Right kidney (tissue), 1 donor: ENCODE data around the gene FAM184B.
"Not testable (repeated sequence)": the region's sequence is repeated elsewhere in the genome, so short reads cannot be mapped to it uniquely, and the experiment has no call there.

Source experiments
- DNase-seq: peaks from one replicate; pipeline ENCODE4 v3.0.0-alpha.2; 2016

The FAM184B gene

DNA sequence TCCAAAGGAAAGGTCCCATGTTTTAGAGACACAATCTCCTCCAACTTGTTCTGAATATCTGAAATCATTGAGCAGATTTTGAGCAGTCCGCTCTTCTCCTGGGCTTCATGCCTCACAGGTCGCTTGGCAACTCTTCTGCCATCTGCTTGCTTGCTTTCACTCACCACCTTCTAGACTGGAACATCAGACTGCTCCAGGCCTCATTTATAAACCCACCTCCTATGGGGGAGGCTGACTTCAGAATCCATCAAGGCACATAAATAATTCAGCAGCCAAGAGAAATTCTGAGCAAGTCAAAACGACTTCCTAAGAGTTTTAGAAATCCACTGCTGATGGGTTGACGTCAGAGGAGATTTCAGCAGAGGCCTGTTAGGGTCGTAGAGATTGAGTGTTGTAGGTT, 64.1 kb downstream of the FAM184B start:
- no peak for DNase-seq

DNA sequence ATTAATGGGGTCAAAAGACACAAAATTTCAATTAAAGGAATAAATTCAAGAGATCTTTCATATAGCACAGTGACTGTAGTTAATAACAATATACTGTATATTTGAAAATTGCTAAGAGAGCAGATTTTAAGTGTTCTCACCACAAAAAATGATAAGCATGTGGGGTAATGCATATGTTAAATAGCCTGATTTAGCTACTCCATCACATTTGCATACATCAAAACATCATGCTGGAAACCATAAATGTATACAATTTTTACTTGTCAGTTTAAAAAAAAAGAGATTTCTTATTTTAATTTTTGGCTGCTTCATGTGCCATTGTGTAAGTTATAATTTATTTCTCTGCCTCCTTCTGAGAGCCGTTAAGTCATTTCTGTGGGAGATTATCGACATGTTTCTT, 65.9 kb downstream of the FAM184B start:
- no peak for DNase-seq

DNA sequence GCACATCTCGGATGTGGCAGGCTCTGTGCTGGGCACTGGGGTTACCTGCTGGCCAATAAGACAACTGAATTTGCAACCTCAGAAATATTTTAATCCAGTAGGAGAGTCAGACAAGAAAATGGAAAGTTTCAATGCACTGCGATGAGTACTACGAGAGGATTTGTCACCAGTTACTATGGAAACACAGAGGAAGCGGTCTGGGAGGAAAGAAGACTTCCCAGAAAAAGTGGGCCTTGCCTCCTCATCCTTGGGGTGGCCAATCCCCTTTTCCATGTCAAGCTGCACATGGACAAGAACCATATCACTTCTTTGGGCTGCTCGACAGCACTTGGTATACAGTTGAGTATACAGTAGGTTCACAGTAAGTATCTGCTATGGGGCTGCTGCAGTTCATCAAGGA, 67.6 kb downstream of the FAM184B start:
- DNase-seq, result no peak

DNA sequence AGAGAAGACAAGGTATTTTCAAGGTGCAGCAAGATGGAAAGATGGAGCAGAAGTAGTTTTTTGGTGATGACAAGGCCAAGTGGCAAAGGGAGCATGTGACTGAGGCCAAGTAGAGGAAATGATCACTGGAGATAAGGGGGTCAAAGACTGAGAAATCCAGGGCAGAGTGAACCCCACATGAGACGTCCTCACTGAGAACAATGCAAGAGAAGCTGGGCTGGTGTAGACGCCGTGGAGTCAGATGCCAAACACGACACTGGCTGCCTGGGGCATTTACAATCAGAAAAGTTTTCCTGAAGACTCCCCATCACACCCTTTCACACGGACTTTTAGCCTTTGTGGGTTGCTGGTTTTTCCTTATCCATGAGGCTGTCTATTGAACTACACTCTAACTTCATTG, 69.3 kb downstream of the FAM184B start:
- no peak for DNase-seq

DNA sequence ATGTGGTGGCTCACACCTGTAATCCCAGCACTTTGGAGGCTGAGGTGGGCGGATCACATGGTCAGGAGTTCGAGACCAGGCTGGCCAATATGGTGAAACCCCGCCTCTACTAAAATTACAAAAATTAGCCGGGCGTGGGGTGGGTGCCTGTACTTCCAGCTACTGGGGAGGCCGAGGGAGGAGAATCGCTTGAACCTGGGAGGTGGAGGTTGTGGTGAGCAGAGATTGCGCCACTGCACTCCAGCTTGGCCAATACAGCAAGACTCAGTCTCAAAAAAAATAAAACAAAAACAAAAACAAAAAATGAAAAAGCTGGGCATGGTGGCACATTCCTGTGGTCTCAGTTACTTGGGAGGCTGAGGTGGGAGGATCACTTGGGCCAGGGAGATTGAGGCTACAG, 70.2 kb downstream of the FAM184B start:
- not testable (repeated sequence) for DNase-seq

DNA sequence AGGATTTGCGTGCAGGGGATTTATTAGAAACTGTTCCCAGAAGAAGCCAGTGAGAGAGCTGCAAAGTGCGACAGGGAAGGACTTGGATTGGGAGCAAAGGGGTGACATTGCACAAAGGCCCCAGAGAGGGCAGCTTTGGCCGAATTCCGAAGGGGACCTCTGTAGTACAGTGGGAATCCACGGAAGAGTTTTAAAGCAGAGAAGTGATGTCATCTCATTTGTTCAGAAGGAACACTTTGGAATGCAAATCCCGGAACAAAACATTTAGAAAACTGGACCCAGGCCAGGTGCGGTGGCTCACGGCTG, 71.7 kb downstream of the FAM184B start:
- no peak for DNase-seq

DNA sequence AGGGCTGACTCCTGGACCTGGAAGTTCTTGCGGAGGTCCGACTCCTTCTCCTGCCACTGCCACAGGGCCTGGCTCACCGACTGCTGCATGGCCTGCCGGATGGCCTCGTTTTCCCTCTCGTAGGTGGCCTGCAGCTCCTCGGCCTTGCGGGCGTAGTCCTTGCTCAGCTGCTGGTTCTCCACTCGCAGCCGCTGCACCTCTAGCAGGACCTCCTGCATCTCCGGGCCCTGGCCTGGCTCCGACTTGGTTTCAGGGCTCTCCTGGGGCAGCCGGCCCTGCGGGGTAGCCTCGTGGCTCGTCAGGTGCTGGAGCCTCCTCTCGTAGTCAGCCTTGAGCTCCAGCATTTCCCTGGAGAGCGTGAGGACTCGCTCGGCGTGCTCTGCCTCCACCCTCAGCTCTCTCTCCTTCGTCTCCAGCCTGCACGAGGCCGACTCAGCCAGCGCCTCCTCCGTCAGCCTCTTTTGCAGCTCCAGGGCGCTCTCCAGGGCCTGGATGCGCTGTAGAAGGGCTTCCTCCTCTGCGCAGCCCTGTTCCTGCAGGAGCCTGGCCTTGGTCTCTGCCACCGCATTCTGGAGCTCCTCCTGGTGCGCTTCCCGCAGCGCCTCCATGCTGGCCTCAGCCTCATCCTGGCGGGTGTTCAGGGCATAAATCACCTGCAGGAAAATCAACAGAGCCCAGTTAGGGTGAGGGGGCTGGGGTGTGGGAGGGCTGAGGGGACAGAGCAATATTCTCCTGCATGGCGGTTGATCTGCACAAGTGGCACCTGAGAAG, 72.2 kb downstream of the FAM184B start:
- peak; percentile 9 for DNase-seq

DNA sequence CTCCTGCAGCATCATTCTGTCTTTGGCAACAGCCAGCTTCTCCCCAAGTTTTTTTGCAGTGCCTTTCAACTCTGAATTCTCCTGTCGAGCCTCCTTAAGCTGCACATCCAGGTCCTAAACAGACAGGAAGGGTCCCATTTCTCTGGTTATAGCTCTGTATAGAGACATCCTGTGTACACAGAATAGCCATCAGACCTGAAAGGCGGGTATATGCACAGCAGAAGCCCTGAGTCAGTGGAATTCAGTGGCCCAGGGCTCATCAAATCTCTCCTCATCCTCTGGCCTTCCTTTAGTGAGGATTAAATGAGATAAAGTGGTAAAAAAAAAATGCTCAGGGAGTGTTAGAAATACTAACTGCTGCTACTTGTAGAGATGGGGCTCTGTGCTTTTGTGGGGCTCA, 73.8 kb downstream of the FAM184B start:
- DNase-seq, result no peak

DNA sequence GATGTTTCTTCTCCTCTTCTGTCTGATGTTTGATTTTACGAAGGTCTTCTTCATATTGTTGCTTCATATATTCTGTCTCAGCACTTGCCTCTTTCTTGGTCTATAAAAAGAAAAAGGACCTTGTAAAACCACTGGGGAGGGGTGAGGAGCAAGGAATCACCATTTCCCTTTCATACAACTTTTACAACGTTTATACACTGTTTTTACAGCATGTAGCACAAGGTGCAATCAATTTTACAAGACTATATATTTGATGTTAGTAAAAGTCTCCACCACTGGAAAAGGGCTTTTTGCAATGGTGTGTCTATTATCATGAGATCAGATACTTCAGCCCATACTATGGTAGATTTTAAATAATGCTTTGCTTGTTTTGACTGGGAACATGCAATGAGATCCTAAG, 76.3 kb downstream of the FAM184B start:
- no peak for DNase-seq

DNA sequence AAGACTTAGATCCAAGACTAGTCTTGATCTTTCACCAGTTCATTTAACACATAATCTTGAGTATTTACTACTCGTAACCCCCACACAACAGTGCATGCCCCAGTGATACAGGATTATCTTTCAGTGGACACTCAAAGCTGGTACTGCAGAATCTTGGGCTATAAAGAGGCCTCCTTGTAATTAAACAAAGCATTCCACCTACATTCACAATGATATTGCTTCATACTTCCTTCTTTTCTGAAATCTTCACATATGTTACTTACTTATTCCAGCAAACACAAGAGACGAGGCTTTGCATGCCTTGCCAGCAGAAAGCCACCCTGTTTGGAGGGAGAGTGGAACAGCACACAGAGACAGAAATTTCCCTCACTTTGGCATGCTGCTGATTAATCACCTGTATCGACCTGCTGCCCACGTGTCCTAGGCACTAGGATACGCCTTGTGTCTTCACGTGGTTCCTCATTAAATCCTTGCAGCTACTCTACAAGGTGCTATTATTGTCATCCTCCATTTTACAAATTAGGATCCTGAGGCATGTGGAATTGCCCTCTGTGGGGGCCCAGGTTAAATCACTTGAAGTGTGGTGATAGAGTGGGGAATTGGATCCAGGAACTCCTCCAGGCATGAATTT, 77.3 kb downstream of the FAM184B start:
- no peak for DNase-seq

DNA sequence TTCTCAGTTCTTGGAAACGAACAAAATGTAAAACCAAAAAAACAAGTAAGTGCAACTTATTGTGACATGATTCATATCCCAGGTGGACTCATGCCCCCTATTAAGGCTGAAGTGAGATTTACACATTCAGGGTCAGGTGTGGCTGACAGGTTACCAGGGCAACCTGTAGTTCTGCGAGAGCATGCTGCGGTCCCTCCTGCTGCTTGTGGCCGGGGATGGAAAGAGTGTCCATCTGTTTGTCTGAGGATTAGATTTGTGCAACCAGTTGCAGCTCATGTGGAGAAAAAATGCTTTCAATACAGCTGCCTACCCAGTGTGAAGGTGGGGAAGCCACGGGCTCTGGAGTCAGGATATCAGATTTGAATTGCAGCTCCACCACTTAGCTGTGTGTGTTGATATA, 78.8 kb downstream of the FAM184B start:
- DNase-seq, result no peak

DNA sequence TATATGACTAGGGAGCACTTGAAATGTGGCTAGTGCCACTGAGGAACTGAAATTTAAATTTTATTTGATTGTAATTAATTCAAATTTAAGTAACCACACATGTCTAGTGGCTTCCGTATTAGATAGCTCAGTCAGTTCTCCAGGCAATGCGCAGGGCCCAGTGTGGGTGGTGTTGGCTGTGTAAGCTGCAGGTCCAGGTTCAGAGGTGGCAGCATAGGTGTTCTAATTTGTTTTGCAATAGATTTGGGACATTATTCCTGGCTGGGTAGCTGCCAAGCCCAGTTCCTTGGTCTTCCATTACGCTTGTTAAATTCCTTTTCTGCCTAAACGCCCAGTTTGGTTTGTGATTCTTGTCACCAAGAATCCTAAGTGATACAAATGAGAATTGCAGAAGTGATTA, 79.5 kb downstream of the FAM184B start:
- no peak for DNase-seq

DNA sequence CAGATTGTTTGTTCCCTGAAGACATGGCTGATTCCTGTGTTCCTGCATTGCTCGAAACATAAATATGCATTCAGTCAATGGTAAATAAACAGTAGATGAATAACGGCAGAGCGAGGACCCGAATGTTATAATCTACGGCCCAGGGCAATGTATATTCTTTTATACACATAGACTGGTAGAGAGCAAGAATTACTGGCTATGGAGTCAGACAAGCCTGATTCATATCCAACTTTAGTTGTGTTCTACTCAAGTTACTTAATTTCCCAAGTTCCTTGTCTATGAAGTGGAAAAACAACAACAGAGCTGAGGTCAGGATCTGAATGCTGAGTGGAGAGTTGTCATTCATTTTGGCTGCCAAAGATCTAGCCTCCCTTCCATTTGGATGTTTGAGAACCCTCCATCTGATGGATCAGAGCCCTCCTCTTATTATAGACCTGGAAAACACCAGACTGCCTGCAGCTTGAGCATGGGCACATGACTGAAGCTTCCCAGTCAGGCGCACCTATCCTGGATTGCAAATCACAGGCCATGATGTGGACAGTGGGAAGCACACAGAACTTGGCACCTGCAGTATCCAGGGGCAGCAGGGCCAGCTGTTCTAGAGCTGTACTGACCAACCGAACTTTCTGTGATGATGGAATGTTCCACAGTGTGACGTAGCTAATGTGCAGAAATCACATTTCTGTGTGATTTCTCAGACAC, 80.1 kb downstream of the FAM184B start:
- DNase-seq, result no peak

DNA sequence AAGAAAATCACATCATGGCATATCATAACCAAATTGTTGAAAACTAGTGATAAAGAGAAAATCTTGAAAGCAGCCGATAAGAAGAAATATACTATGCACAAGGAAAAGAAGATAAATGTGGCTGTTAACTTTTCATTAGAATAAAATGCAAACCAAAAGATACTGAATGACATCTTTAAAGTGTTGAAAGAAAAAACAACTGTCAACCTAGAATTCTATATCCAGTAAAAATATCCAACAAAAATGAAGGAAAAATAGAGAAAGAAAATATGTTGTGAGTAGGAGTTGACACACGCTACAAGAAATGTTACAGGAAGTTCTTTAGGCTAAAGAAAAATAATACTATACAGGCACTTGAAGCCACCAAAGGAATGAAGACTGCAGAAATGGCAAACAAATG, 82.0 kb downstream of the FAM184B start:
- DNase-seq, result no peak

DNA sequence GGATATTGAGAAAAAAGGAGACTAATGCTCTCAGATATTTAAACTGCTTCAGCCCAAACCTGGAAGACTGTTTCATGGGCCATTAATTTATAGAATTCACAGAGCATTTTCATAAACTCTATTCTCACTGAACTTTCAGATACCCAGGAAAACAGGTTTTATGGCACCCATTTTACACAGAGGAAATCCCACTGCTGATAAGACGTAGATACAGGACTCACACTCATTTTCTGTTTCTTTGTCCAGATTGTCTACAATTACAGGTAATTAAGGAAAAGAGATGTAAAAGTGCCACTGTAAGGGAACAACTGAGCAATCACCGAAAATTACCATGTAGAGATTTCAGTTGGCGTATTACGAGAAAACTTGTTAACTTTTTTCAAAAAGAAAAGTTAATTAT, 83.3 kb downstream of the FAM184B start:
- no peak for DNase-seq

DNA sequence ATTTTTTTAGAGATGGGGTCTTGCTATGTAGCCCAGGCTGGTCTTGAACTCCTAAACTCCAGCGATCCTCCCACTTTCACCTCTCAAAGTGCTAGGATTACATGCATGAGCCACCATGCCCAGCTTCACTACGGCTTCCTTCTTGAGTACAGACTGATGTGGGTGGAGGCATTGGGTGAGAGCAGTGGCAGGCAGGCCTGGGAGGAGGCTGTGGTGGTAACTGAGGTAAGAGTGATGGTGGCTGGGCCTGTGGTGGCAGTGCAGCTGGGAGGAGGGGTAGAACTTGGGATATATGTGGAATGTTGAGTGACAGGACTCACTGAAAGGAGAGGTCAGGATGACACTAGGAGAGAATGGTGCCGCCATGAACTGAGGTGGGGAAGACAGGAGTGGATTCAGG, 86.1 kb downstream of the FAM184B start:
- DNase-seq, result no peak

DNA sequence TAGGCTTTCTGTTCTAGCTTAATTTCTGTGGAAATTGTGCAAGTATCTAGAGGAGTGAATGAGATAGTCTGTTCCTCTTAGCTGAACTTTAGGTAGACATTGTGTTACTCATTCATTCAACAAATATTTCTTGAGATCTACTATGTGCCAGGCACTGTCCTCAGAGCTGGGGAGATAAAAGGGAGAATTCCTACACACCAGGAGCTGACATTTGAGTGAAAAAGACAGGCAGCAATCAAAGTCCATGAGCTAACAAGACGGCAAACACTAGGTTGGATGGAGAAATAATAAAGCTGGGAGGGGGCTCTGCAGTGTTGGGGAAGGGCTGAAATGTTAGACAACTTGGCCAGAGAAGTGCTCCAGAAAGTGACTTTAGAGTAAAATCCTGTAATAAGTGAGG, 86.9 kb downstream of the FAM184B start:
- DNase-seq, result no peak

DNA sequence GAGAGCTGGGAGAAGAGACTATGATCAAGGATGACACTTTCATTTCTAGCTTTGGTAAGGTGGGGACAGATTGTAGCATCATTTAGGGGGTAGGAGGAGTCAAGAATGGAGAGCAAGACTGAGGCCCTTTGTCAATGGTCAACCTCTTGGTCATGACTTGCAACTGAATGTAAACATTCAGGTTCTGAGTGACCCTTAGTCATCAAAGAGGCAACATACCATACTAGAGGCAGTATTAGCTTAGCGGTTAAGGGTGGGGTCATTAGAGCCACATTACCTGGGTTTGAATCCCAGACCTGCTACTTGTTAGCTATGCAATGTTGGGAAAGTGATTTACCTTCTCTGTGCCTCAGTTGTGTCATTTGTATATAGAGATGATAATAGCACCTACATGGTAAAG, 90.5 kb downstream of the FAM184B start:
- DNase-seq, result no peak

DNA sequence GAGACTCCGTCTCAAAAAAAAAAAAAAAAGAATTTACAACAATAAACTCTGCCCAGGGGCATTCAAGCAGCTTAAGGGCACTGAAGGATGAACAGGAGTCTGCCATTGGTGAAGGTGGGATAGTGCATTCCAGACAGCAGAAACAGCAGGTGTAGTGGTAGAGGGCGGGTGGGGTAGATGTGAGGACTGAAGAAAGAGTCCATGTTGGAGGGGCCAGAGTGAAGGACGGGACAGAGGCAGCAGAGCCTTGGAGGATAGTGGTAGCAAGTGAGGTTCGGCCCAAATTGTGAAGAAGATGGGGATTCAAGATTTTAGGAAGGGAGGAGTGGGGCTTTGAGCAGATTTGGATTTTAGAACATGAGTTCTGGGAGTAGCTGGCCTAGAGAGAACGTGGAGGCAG, 91.3 kb downstream of the FAM184B start:
- no peak for DNase-seq

DNA sequence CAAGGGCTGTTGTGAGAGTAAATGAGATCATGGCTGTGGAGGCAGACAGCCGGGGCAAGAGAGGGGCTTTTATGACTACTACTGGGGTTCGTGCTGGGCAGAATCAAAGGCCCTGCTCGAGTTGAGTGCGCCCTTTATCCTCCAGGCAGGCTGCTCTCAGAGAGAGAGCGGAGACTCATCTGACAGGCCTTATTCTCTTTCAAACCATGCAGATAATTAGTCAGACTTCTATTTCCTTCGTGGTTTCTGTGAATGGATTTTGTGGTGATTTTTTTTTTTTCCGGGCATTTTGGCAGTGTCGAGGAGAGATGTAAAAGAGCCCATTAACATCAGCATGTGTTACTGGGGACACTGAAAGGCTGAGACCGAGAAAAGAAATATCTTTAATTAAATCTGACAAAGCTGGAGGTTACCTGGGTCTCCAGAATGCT, 93.4 kb downstream of the FAM184B start:
- DNase-seq, result no peak

DNA sequence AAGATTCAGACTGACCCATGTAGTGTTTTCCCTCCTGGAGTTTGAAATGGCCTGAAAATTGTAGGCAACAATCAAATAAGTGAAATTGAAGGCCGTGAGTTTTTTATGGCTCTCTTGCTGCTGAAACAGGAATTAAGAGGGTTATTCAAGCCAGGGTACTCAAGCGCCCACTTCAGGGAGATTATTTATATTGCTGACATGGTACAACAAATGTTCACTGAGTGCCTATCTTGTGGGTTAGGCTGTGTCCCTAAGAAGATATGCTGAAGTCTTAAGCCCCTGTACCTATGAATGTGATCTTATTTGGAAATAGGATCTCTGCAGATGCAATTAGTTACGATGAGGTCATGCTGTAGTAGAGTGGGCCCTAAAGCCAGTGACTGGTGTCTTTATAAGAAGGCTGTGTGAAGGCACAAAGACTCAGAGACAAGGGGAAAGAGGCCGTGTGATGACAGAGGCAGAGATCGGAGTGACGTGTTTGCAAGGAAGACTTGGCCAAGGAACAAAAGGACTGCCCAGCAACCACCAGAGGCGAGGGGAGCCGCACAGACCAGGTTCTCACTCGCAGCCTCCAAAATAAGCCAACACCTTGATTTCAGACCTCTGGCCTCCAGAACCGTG, 94.1 kb downstream of the FAM184B start:
- no peak for DNase-seq

DNA sequence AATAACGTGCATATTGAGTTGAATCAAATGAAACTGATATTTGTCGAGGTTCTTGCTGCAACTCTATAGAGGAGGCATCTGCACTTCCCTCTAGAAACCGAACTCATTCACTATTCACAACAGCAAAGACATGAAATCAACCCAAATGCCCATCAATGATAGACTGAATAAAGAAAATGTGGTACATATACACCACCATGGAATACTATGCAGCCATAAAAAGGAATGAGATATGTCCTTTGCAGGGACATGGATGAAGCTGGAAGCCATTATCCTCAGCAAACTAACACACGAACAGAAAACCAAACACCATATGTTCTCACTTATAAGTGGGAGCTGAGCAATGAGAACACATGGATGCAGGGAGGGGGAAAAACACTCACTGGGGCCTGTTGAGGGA, 96.8 kb downstream of the FAM184B start:
- not testable (repeated sequence) for DNase-seq

DNA sequence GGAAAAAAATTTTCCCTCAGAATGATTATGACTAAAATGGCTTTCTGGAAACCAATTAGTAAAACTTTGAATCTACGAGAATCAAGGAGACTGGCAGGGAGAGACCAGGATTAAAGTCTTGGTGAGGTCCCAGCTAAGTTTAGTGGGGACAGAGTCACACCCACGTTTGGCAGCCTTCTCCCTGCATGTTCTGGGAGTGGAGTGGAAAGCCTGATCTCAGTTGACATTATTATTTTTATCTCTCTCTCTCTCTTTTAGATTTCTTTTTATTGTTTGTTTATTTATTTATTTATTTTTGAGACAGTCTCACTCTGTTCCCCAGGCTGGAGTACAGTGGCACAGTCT, 99.2 kb downstream of the FAM184B start:
- no peak for DNase-seq
